Ovary (tissue), 9 donors: ENCODE measurements around the gene SLC2A6. TPM values are rescaled to one million over a fixed set of nuclear protein-coding genes. Genes with fewer than 3 reads are reported as not detected.

Experiments used
- DNase-seq, 5 donors: peaks; one replicate each; pipeline ENCODE4 v3.0.0-alpha.2; 2019 to 2020
- H3K27ac ChIP-seq, 2 donors: fragments of 200-600 bp; one replicate each; pipeline versions ENCODE4 v1.5.1 to v1.8.0; 2019 to 2022
- H3K27me3 ChIP-seq: fragments of 200-600 bp; one replicate; pipeline ENCODE4 v1.8.0; 2022
- H3K36me3 ChIP-seq: fragments of 200-600 bp; sonication (generic); one replicate; pipeline ENCODE4 v1.5.1; 2019
- H3K4me1 ChIP-seq: one replicate; pipeline ENCODE4 v1.8.1; 2013; ENCODE audit warnings: mild to moderate bottlenecking, moderate library complexity; ENCODE audit not compliant: insufficient read depth
- H3K4me3 ChIP-seq: fragments of 200-600 bp; sonication (generic); one replicate; pipeline ENCODE4 v1.5.1; 2017
- H3K9me3 ChIP-seq, 2 donors: fragments of 200-600 bp in 1 of 2; sonication (generic) in 1 of 2; one replicate each; pipeline versions ENCODE4 v1.5.1 to v1.8.1; 2013 to 2019; ENCODE audit warnings: mild to moderate bottlenecking in 1 of 2, moderate library complexity in 1 of 2
- CTCF ChIP-seq, 3 donors: fragments of 450-650 bp in 2 of 3; fragments of 200-600 bp in 1 of 3; IDR thresholded peaks; one replicate each; pipeline versions ENCODE4 v1.5.1 to v1.8.0; 2016 to 2022; ENCODE audit warnings: antibody characterized with exemption in 3 of 3, mild to moderate bottlenecking in 1 of 3
- EP300 ChIP-seq: sonication (generic); formaldehyde crosslinking; IDR thresholded peaks from one replicate; pipeline ENCODE4 v1.6.1; 2017; ENCODE audit warnings: antibody characterized with exemption
- POLR2A ChIP-seq: fragments of 450-650 bp; IDR thresholded peaks from one replicate; pipeline ENCODE4 v1.6.1; 2017; ENCODE audit warnings: antibody characterized with exemption, mild to moderate bottlenecking, moderate library complexity
- WGBS, 3 donors: extraction: QIAGEN DNeasy Blood & Tissue Kit in 1 of 3; methylation state at CpG; one replicate each; pipeline versions ENCODE4 v1.1.5 to v1.1.7; 2013 to 2017; 5-methylcytosine and 5-hydroxymethylcytosine counted together
- intact Hi-C, 4 donors: fragments of 100-400 bp; cut with DNase I; formaldehyde crosslinking; loops; one replicate each; pipeline versions ENCODE4 v1.11.0 to v1.15.1; 2022 to 2023
- polyA plus RNA-seq, 2 donors: library from polyadenylated mRNA; stranded (reverse); fragments of 200-250 nt in 1 of 2; fragments of 350-450 nt in 1 of 2; fragmentation: Illumina TruSeq in 1 of 2; extraction: RNeasy Lipid Tissue Mini Kit (QIAGEN cat#74804) in 1 of 2; gene quantifications; one replicate each; pipeline ENCODE4 v1.2.3, GENCODE V29; 2013 to 2014
- total RNA-seq, 7 donors: library from RNA; depleted of rRNA in 2 of 7; stranded (reverse); fragments of >200 nt in 2 of 7; fragmentation: NEBNext Ultra II Directional in 3 of 7; extraction: Animal tissue kit (Norgen Biotek cat#: 25700) in 3 of 7; gene quantifications; one replicate each; pipeline versions ENCODE4 v1.1.0 to v1.2.4, GENCODE V29; 2016 to 2023
- donor health status: DM: no; HTN: no; CAD: no; lungs with moderate emphysema.
- donor health status: DM: no; HTN: no; CAD: no.
- donor health status: Bipolar disorder and iron deficiency.
- donor health status: DM: yes; HTN: yes; CAD: no.
- donor health status: DM: no; HTN: no; CAD: no.
- donor health status: DM: yes; HTN: yes; CAD: no.

SLC2A6 gene
- total and polyA plus RNA-seq, 9 donors: 0.37 to 7.4 (median 0.94) TPM

- no peak for TF ChIP-seq EP300
- TF ChIP-seq CTCF (IDR thresholded peaks at IDR 0.05): no peak
- TF ChIP-seq POLR2A: no peak
- H3K27me3 ChIP-seq: no peaks in the 10 kb centered on the region
- intact Hi-C loops: loop anchor here in 1 of 4 donors (10.0 kb wide), 1 partner anchor 196 kb away; no protein-coding TSS in a partner anchor
- no peak overlapping the region for H3K4me3 ChIP-seq
- 93 to 94% (median 94%) methylated on average over 25 to 27 of the region's 27 CpGs for WGBS, 3 donors
- H3K4me1 ChIP-seq: peaks cover 9% of the 10 kb centered on the region
- H3K9me3 ChIP-seq: no peaks in the 10 kb centered on the region
- H3K27ac ChIP-seq: no peak overlapping the region
- peak in 1 of 5 donors; percentile 23 for DNase-seq
- H3K36me3 ChIP-seq: no peaks in the 10 kb centered on the region
Observed at GRCh38 chr9:133518706-133519449, 40.0 kb upstream of the SLC2A6 start.

- DNase-seq: peak in 1 of 5 donors; percentile 15
- Histone ChIP-seq H3K4me1 (peaks cover 14% of the 10 kb centered on the region), H3K36me3 (no peaks in the 10 kb centered on the region), H3K4me3 (no peak overlapping the region), H3K27ac (no peak overlapping the region), H3K27me3 (no peaks in the 10 kb centered on the region), H3K9me3 (no peaks in the 10 kb centered on the region)
- intact Hi-C loops: loop anchor here in 1 of 4 donors (10.0 kb wide), 1 partner anchor 197 kb away; no protein-coding TSS in a partner anchor
- TF ChIP-seq EP300: no peak
- no peak for TF ChIP-seq CTCF (IDR thresholded peaks at IDR 0.05)
- no peak for TF ChIP-seq POLR2A
- 90 to 94% (median 90%) methylated on average over 5 of the region's 5 CpGs for WGBS, 3 donors
Observed at GRCh38 chr9:133518200-133518599, 39.3 kb upstream of the SLC2A6 start.

- no peak overlapping the region for H3K4me3 ChIP-seq
- peaks cover 14% of the 10 kb centered on the region for H3K4me1 ChIP-seq
- no peak overlapping the region for H3K27ac ChIP-seq
- no peaks in the 10 kb centered on the region for H3K36me3 ChIP-seq
- 81 to 82% (median 82%) methylated on average over 7 to 8 of the region's 8 CpGs for WGBS, 3 donors
- TF ChIP-seq POLR2A: no peak
- no peak for TF ChIP-seq CTCF (IDR thresholded peaks at IDR 0.05)
- TF ChIP-seq EP300: no peak
- intact Hi-C loops: loop anchor here in 1 of 4 donors (10.0 kb wide), 1 partner anchor 197 kb away; no protein-coding TSS in a partner anchor
- no peaks in the 10 kb centered on the region for H3K27me3 ChIP-seq
- no peak for DNase-seq
- H3K9me3 ChIP-seq: no peaks in the 10 kb centered on the region
Observed at GRCh38 chr9:133517711-133518110, 38.8 kb upstream of the SLC2A6 start.

- no peaks in the 10 kb centered on the region for H3K36me3 ChIP-seq
- H3K4me3 ChIP-seq: no peak overlapping the region
- DNase-seq: peak in 1 of 5 donors; percentile 20
- no peak overlapping the region for H3K27ac ChIP-seq
- TF ChIP-seq EP300 (no peak), CTCF (IDR thresholded peaks at IDR 0.05) (no peak), POLR2A (no peak)
- intact Hi-C loops: loop anchor here in 1 of 4 donors (10.0 kb wide), 1 partner anchor 198 kb away; no protein-coding TSS in a partner anchor
- WGBS, 3 donors: 75 to 85% (median 78%) methylated on average over 9 of the region's 9 CpGs
- no peaks in the 10 kb centered on the region for H3K27me3 ChIP-seq
- peaks cover 14% of the 10 kb centered on the region for H3K4me1 ChIP-seq
- no peaks in the 10 kb centered on the region for H3K9me3 ChIP-seq
Observed at GRCh38 chr9:133516961-133517350, 38.1 kb upstream of the SLC2A6 start.
